GM21390 (cell line): ENCODE data around the gene POGLUT3.

ENCODE experiments used
- ATAC-seq: cut with Tn5 transposase; IDR thresholded peaks from one replicate; pipeline ENCODE4 v1.9.1; 2021; ENCODE audit not compliant: unreplicated experiment

POGLUT3 gene

DNA sequence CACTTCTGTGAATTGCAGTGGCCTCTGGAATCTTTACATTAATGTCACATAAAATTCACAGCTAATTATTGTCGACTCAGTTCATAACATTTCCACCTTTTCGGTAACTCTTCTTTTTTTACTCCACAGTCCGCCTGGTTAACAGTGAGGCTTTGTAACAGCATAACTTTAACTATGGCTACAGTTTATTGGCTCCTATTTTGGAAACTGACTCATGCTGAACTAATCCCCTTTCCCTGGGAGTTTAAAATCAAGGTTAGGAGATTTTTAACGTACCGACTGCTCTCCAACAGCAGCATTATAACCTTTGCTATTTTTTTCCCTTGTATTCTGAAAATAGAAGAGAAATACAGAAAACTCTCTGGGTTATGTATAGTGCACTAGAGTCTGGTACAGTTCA, 3.2 kb upstream of the POGLUT3 start:
- ATAC-seq = no peak

DNA sequence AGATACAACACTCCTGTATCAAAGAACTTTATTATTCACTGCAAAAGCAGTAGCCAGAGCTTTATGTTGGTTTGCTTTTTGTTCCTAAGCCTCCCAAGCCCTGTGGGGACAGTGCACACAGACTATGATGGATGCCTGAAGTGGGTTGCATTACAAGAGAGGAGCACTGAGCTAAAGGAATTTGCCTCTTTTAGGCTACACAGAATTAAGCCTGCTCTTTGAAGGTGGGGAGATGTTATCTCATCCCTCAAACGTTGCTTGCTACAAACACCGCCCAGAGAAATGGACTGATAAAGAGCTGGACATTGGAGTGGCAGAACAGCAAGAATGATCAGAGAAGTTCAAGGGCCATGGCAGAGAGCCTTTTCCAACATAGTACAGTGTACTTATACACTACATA, 2.5 kb upstream of the POGLUT3 start:
- no peak for ATAC-seq

DNA sequence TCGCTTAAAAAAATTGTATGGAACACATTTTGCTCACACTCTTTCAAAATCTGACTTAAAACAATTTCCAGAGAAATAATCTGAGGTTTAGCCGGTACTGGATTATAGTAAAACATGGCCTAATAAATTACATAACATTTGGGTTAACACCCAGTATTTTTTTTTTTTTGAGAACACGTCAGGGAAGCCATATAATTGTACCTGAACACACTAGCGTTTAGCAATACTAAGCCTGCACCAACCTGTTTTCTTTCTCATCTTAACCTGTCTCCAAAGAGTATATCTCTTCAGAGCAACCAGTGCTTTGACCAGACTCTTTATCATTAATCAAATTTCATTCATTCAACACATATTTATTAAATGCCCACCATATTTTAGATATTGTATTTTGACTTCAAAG, 2.0 kb upstream of the POGLUT3 start:
- ATAC-seq = no peak

DNA sequence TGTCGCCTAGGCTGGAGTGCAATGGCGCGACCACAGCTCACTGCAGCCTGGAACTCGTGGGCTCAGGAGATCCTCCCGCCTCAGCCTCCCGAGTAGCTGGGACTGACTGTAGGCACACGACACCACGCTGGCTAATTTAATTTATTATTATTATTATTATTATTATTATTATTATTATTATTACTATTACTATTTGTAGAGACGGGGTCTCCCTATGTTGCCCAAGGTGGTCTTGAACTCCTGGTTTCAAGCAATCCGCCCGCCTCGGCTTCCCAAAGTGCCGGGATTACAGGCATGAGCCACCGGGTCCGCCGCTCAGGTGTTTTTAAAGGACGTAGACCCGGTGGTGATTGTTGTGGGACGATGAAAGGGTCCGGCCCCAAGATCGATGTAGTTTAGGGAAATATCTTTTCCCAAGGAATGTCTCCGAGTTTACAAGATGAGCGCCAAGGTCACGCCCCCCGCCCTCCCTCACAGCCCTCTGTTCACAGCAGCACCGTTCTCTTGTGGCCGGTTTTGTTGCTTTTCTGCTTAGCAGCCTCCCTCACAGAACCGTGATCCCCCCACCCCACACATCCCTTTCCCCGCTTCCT, 728 bp upstream of the POGLUT3 start:
- ATAC-seq = no peak

DNA sequence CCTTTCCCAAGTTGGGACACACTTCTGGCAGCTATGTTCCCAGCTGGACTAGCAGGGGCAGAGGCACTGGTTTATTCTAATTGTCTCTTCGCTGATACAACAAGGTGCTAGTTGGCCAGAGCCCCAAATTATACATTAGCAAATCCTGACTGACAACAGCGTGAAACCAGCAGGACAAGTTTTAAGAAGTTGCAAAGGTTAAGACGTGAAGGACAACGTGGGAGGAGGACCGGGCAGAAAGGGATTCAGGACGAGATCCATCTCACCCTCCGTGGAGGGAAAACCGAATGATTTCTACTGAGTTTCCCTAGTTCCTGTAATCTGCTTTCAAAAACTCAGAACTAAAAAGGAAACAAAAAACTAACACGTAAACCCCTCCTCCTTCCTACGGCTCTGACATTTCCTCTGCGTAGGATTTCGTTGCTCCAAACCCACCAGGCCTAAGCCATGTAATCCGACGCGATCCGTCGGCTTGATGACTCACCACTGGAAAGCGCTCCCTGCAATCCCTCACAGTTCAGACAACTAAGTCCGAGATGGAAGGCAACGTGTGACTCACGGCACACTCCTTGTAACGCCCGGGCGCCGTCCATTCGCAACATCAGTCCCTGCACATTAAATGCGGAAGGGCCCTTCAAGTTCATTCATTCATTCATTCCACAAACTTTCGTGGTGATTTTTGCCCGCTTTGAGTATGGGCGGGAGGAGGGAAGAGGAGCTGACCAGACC, 703 bp downstream of the POGLUT3 start:
- ATAC-seq = peak; percentile 56

DNA sequence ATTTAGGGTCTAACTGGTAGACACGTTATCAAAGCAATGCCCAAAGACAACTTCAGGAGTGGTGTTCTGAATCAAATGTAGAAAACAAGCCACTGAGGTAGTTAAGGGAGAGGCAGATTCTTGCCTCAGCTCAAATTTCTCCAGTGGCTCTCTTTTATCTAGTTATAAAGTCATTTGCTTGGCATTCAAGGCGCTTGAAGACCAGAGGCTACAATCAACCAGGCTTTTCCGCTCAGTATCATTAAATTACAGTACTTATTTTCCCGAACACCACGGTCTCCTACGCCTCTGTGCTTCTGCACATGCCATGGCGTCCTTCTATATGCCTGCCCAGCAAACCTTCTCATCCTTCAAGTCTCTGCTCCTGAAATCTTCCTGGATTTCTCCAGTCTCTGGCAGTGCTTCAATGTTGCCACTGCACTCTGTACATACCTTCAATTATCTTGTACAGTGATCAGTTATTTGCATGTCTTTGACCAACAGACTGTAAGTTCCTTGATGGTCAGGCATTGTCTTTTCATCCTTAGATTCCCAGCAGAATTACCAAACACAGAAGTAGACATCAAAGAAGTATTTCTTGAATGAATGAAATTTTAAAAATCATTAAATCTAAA, 1.4 kb downstream of the POGLUT3 start:
- no peak for ATAC-seq

DNA sequence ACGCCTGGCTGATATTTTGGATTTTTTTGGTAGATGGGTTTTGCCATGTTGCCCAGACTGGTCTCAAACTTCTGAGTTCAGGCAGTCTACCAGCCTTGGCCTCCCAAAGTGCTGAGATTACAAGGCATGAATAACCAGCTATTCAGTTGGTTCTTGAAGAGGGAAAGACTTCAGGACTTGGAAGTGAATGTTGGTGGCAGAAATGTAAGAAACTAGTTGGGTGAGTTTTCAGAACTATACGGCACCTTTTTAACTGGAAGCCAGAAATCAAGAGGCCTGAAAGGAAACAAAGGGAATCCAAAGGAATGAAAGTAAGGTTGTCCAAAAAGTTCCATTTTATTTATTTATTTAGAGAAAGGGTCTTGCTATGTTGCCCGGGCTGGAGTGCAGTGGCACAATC, 2.9 kb downstream of the POGLUT3 start:
- ATAC-seq = no peak

DNA sequence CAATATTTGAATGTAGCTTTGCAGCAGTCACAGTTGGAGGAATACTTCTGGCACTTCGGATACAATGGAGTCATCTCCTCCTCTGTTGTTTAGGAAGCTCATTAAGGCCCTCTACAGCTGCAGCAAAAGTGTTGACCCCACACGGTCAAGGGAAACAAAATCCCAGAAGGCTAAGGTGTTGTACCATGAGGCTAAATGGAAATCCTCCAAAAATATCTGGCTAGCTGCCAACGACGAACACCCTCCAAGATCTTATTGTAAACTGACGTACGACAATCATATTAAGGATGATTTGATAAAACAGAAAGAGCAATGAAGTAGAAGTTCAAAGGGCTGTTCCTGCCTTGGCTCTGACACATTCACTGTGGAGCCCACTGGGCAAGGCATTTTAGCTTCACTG, 4.0 kb downstream of the POGLUT3 start:
- no peak for ATAC-seq

DNA sequence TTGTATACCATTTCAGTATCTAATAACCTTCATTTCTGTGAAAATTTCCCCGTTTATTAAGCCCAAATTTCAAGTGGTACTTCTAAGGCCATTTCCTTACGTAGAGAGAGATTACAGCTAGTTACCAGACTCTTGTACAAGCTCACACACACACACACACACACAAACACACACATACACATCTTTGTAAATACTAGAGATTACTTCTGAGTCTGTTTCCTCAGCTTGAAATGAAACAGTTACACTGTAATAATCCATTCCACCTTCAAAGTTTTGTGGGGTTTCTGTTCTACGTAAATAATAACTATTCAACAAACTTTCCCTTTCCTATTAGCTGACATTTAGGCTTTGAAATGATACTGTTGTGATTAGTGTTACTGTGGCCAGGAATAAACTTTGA, 6.2 kb downstream of the POGLUT3 start:
- ATAC-seq = no peak

DNA sequence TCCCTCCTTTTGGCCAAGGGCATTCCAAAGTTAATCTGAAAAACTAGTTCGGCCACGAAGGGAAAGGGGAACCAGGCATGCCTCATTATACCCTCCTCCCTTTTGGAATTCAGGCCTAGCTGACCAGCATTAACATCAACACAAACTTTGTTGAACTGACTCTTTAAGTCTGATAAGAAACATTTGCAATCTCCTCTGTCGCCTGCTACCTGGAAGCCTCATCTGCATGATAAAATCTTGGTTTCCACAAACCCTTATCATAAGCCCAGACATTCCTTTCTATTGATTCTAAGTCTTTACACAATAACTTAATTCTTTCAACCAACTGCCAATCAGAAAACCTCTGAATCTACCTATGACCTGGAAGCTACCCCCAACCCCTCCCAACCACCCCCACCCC, 11.4 kb downstream of the POGLUT3 start:
- no peak for ATAC-seq

DNA sequence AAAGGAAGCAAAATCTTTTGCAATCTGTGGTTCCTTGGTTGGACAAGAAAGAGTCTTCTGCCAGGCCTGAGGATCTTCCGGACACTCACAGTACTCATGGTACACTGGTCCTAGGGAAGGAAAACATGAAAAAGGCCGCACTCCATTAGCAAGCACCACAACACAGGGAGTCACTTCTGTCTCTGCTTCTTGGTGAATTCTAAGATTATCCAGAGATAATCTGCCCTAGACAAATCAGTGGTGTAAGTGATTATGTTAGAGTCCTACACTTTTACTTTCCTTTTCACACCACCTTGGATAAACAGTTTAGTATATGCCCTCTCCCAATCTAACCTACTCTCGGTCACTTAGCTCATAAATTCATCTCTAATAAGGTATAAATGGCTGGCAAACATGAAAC, 11.9 kb downstream of the POGLUT3 start:
- no peak for ATAC-seq

DNA sequence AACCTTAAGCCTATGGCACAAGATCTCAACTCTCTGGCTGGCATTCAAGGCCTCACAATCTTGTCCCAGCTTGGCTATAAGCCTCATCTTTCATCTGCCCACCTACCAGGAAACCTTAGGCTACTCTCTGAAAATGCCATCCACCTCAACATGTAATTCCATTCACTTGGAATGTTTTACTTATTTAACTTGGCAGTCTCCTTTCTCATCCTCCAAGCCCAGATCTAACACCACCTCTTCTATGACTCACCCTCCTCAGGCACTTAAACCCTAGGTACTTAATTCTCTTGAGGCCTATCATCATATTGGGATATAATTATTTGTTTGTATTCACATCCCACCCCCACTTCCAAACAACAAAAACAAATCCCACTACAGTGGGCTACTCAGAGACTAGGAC, 15.0 kb downstream of the POGLUT3 start:
- ATAC-seq = no peak

DNA sequence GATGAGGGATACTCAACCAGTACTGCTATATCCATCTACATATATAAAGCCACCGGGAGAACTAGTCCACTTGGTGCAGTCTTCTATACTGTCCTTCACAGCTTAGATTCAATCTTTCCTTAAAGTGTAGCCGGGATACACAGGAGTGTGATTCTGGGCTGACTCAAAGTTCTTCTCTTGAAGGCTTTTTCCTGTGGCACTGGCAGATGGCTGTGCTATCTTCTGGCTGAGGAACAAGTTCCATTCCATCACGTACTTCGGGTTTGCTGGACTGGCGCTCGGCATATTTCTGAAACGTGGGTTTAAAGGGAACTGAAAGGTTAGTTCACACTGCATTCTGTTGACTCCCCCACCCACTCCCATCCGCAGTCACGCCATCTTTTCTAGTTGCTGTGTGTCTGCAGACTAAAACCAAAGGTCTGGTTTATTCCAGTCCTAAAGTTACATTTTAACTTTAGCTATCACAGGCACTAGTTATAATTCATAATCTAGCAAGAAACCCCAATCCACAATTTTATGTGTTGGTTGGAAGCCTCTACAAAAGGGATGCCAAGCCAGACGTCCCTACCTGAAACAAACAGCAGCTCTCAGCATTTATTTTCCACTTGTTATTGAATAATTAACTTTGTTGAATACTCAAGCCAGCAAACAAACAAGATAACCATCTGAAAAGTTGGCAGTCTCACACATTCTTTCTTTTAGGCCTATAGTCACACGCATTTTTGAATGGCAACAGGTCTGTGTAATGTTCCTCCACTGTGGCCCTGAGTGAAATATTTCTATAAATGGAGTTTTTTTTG, 23.3 kb downstream of the POGLUT3 start:
- ATAC-seq = no peak

DNA sequence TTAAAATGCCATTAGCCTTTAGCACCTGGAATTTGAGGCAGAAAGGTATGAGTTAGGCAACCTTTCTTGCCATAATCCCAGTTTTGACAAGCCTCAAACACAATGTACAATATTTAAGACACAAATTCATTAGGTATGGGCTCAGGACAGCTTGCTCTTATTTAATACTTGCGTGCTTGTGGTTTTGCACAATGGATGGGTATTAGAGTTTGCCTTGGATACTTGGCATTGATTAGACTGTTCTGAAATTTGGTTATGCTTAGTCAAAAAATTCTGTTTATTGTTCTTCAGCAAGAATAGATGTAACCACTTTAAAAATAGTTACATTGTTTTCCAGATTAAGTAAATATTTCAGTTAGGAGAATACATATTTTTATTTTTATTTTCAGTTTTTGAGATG, 25.5 kb downstream of the POGLUT3 start:
- ATAC-seq = no peak

DNA sequence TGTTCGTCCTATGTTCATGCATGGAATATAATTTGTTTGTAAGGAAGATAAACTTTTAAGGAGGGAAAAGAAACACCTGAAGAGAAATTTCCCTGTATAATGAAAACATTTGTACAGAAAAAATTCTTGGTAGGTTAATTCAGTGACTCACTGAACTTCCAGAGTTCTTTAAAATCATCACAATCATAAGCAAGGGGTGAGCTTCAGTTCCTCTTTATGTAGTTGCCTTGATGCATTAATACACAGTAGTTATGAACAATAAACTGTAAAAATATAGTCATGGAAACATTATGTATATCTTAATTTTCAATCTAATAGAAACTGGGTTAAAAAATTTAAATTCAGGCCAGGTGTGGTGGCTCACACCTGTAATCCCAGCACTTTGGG, 29.7 kb downstream of the POGLUT3 start:
- no peak for ATAC-seq

DNA sequence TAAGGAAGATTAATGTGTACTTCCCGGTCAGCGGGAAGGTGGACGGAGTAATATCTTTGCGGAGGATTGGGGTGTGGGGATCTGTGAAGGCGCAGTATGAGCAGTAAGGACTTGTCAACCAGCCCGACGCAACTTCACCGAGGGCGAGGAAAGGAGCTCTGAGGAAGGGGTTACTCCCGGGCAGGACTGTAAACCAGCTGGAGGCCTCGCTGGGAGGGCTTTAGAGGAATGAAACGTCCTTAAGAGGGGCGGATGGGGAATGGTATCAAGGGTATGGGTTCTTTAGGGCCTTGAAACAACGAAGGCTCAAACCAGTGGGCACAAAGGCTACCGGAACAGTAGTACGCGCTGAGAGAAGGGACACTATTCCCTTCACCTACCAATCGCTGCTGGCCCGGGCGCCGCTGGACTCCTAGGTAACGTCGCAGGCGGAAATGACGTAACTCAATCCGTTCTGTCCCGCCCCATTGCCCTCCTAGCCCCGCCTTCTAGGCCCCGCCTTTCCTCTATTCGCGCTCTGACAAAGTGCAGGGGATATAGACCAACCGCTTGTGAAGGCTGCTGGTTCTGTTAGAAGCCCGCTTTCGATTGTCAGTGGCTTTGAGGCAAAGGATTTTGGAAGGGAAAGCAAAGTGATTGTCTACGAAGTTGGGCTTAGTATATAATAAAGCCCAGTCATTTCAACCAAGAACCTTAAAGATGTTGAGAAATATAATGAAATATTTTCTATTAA, 30.9 kb downstream of the POGLUT3 start, which contains the start of gene C11orf65:
TSS of gene C11orf65 (minus strand) at position 439 of the 733 bp plus-strand sequence. CDS start 5,970 bp downstream, outside the sequence.
- ATAC-seq = peak; percentile 99

DNA sequence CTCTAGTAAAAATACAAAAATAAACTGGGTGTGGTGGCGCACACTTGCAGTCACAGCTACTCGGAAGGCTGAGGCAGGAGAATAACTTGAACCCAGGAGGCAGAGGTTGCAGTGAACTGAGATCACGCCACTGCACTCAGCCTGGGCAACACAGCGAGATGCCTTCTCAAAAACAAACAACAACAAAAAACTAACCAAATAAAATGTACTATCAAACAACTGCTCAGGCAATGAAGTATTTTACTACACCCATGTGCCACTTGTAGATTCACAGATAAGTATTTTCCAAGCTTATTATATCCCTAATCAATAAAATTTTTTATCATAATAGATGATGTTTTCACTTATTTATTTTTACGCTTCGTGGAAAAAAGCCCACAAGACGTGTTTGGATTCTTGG, 31.8 kb downstream of the POGLUT3 start:
- ATAC-seq = no peak

DNA sequence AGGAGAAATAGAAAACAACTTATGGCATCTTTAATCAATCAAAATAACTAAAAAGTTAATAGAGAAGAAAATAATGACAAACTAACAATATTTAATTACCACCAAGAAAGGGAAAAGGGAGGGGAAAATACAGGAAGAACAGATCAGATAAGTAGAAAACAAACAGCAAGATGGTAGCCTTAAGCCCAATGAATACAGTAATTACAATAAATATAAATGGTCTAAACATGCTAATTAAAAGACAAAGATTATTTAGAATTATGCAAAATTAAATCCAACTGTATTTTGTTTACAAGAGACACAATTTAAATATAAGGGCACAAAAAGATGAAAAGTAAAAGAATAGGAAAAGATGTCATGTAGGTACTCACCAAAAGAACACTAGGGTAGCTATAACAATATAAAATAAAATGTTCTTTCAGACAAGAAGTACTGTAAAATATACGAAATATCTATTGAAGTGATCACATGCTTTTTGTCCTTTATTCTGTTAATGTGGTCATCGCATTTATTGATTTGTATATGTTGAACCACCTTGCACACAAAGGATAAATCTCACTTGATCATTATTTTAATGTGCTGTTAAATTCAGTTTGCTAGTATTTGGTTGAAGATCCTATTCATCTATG, 44.9 kb downstream of the POGLUT3 start:
- ATAC-seq = no peak
